ENCODE data around the gene PRKCSH. TPM values are rescaled to one million over a fixed set of nuclear protein-coding genes. Genes with fewer than 3 reads are reported as not detected.

PRKCSH gene
- total RNA-seq, 1 experiment from 2014 or later: 431 TPM

- H2BK20ac ChIP-seq (ENCODE audit: low read depth, low read length, poor library complexity, severe bottlenecking): no peak overlapping the region
- no peaks in the 10 kb centered on the region for H3K23me2 ChIP-seq (ENCODE audit: insufficient read length, low read depth, low read length, poor library complexity, severe bottlenecking)
- no peak overlapping the region for H3K9ac ChIP-seq (ENCODE audit: extremely low read depth, insufficient read length, low read length)
- no peaks in the 10 kb centered on the region for H3K79me1 ChIP-seq (ENCODE audit: insufficient read depth, low read depth, low read length, poor library complexity, severe bottlenecking)
- no peak overlapping the region for H2BK15ac ChIP-seq (ENCODE audit: low read depth, low read length)
- H3K18ac ChIP-seq (ENCODE audit: insufficient read length, low read depth, low read length): no peak overlapping the region
- no peak overlapping the region for H2BK120ac ChIP-seq (ENCODE audit: low read depth, low read length, poor library complexity, severe bottlenecking)
- H3K4me1 ChIP-seq (ENCODE audit: insufficient read depth, low read length): no peaks in the 10 kb centered on the region
- no peak overlapping the region for H2AK5ac ChIP-seq (ENCODE audit: insufficient read length, low read length)
- no peak overlapping the region for H3T11ph ChIP-seq (ENCODE audit: low read length)
- no peak overlapping the region for H3K14ac ChIP-seq (ENCODE audit: insufficient read depth, low read length)
- no peaks in the 10 kb centered on the region for H4K20me1 ChIP-seq (ENCODE audit: control insufficient read depth, insufficient read depth, insufficient read length)
- H3K23ac ChIP-seq (ENCODE audit: insufficient read length, low read depth, low read length): no peak overlapping the region
- no peak overlapping the region for H3K56ac ChIP-seq (ENCODE audit: insufficient read length, low read depth, low read length)
- no peak overlapping the region for H3K4me3 Mint-ChIP-seq
- no peak for DNase-seq
- no peak overlapping the region for H3K4me2 ChIP-seq (ENCODE audit: insufficient read depth, insufficient read length, low read length)
- H3K27me3 ChIP-seq (ENCODE audit: insufficient read depth, low read length): no peaks in the 10 kb centered on the region
- H3K9me3 ChIP-seq (ENCODE audit: control insufficient read depth, low read depth, low read length): no peaks in the 10 kb centered on the region
- H3K4me1 Mint-ChIP-seq: peaks cover 16 to 34% of the 10 kb centered on the region in 2 experiments
- no peak overlapping the region for H4K8ac ChIP-seq (replicated peaks; ENCODE audit: insufficient read length, low read depth, low read length)
- H3K27me3 Mint-ChIP-seq (ENCODE audit: low read depth): peaks cover 4% of the 10 kb centered on the region; the same call in 1 of the 2 replicates
- no peak overlapping the region for H3K27ac ChIP-seq (ENCODE audit: insufficient read length, low read depth, low read length)
- no peak overlapping the region for H2BK5ac ChIP-seq (ENCODE audit: insufficient read length, low read length)
- H3K36me3 Mint-ChIP-seq (ENCODE audit: insufficient read depth in 1 of 3, low read depth in 3 of 3): no peaks in the 10 kb centered on the region
- no peak for TF ChIP-seq CTCF (conservative IDR thresholded peaks at IDR 0.05)
- H3K4ac ChIP-seq (ENCODE audit: low read depth, low read length): no peak overlapping the region
- H3K27ac Mint-ChIP-seq: no peak overlapping the region
- no peak overlapping the region for H4K91ac ChIP-seq (ENCODE audit: insufficient read length, low read depth, low read length)
- H2BK12ac ChIP-seq (ENCODE audit: insufficient read length, low read depth, low read length): no peak overlapping the region
- WGBS (ENCODE audit: extremely low coverage, insufficient read length, low lambda C conversion rate): no CpG with 5 or more reads among the region's 18 CpGs
- H3K9me3 Mint-ChIP-seq: no peaks in the 10 kb centered on the region; a peak in 2 of 5 replicates
- H4K5ac ChIP-seq (ENCODE audit: insufficient read length, low read depth, low read length): no peak overlapping the region
- H2AFZ ChIP-seq (ENCODE audit: low read length): no peak overlapping the region
- no peaks in the 10 kb centered on the region for H3K79me2 ChIP-seq (ENCODE audit: insufficient read depth, low read length)
Observed at GRCh38 chr19:11457115-11457514, 21.7 kb downstream of the PRKCSH start.

All from H9 (cell line).